ENCODE measurements around the gene NTRK2.

DNA sequence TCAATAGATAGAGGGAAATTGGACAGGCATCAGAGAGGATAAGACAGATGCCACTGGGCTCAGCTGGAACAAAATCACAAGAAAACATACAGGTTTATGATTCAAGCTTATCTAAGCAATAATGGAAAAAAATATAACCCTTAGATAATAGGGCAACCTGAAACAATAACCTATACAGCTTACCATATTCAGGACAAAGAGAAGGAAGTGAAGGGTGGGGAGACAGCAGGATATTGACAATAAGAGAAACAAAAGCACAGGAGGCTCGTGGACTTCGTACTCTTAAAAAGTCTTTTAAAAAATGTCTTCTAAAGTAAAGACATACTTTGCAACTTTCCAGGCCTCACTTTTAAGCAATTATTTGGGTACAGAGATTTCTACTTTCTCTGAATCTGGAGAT is 225.3 kb downstream of the NTRK2 start:
- no peak for TF ChIP-seq ZNF565 (CRISPR knock-in tag; conservative IDR thresholded peaks at IDR 0.05; ENCODE audit: low read depth)
- TF ChIP-seq TCF4 (CRISPR knock-in tag; IDR thresholded peaks at IDR 0.05; ENCODE audit: borderline replicate concordance) = no peak
- TF ChIP-seq CREB5 (CRISPR knock-in tag; IDR thresholded peaks at IDR 0.05; ENCODE audit: low read depth) = no peak
- no peak for TF ChIP-seq PATZ1 (CRISPR knock-in tag; IDR thresholded peaks at IDR 0.05; ENCODE audit: borderline replicate concordance)
- no peak for TF ChIP-seq ZFP30 (CRISPR knock-in tag; IDR thresholded peaks at IDR 0.05)
- no peak for TF ChIP-seq ARNTL (CRISPR knock-in tag; IDR thresholded peaks at IDR 0.05; ENCODE audit: borderline replicate concordance, low read depth)
- TF ChIP-seq ISL1 (CRISPR knock-in tag; IDR thresholded peaks at IDR 0.05) = no peak
- no peak for TF ChIP-seq ESRRG (CRISPR knock-in tag; IDR thresholded peaks at IDR 0.05)
- no peak for TF ChIP-seq PPARA (CRISPR knock-in tag; IDR thresholded peaks at IDR 0.05; ENCODE audit: borderline replicate concordance)
- no peak for TF ChIP-seq ZNF70 (CRISPR knock-in tag; IDR thresholded peaks at IDR 0.05)
